HG03565 (cell line): ENCODE results near the gene JAG2.
"Not testable (repeated sequence)": the region's sequence is repeated elsewhere in the genome, so short reads cannot be mapped to it uniquely, and the experiment has no call there.

Source experiments
- ATAC-seq: cut with Tn5 transposase; IDR thresholded peaks from one replicate; pipeline ENCODE4 v1.9.1; 2021; ENCODE audit warnings: mild to moderate bottlenecking, moderate library complexity; ENCODE audit not compliant: unreplicated experiment

The JAG2 gene

DNA sequence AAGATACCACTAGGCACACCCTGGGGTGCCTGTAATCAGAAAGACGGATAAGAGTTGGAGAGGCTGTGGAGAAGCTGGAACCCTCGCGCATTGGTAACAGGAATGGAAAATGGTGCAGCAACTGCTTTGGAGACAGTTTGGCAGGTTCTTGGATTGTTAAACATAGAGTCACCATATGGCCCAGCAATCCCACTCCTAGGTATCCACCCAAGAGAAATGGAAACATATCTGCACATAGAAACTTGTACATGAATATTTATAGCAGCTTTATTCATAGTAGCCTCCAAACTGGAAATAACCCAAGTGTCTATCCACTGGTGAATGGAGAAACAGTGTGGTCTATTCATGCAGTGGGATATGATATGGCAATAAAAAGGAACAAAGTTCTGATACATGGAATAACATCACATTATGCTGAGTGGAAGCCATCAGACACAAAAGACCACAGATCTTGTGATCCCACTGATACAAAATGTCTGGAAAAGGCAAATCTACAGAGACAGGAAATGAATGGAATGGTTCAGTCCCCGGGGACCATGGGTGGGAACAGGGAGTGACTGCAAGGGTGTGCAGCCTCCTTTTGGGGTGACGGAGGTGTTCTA, 45.4 kb downstream of the JAG2 start:
- ATAC-seq: no peak

- no peak for ATAC-seq
These were observed 48.5 kb downstream of the JAG2 start for GRCh38 chr14:105120056-105120455.

DNA sequence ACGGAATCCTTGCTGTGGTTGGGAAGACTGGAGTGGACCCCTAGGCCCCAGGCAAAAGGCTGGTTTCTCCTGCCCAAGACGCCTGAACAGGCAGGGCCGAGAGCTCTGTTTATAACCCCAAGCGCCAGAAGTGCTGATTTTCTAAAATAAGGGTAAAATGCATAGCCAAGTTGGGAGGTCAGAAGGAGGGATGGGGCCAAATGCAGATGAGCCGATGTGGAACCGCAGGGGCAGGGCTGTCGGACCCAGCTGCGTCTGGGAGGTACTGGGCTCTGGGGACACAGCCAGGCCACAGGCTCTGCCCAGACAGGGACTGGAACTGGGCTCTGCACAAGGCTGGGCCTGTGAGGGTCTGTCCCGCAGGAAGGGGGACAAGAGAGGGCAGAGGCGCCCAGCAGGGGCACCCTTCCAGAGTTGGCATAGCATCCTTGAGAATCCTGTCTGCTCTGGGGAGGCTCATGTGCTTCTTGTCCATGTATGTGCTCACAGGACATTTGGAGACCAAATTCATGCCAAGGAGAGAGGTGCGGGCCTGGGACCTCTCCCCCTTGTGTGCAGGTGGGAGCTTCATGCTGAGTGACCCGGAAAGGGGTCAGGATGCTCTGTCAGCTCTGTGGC, 49.1 kb downstream of the JAG2 start:
- ATAC-seq: no peak

DNA sequence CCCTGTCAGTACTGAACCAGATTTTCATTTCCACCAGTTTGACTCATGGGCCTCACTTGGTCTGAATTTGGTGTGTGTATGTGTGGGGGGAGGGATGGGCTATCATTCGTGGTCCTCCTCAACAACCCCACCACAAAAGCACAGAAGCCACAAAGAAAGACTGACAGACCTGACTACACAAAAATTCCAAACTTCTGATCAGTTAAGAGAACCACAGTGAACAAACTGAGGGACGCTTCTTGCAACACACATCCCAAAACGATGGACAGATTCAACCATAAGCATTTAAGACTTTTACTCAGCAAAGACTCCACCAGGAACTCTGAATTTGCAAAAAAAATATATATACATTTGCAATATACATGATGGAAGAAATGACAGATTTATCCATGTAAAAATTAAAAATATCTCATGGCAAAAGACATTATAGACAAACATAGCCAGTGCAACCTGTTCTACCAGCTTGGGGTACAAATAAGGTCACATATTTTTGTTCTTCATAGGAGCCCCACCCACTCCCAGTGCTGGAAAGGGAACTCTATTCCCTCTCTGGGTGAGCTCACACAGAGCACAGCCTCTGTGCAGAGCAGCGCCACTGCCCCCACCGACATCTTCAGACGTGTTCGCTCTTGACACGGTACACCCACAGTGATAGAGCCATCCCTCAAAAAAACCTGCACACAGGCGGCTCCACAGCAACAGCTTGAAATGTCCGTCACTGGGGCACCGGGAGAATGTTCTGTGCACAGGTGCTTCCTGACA, 49.7 kb downstream of the JAG2 start:
- ATAC-seq: no peak

GRCh38 chr14:105117710-105118385, 50.7 kb downstream of the JAG2 start:
- no peak for ATAC-seq

- ATAC-seq: no peak
These were observed 51.3 kb downstream of the JAG2 start for GRCh38 chr14:105117257-105117646.

GRCh38 chr14:105116451-105117256, 51.9 kb downstream of the JAG2 start:
- ATAC-seq: no peak

DNA sequence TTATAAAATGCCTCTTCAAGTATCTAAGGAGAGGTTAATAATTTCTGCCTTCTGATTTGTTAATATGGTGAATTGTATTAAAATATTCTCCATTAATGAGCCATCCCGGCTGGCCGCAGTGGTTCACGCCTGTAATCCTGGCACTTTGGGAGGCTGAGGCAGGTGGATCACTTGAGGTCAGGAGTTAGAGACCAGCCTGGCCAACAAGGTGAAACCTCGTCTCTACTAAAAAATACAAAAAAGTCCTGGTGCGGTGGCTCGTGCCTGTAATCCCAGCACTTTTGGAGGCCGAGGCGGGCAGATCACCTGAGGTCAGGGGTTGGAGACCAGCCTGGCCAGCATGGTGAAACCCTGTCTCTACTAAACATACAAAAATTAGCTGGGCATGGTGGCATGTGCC, 59.3 kb downstream of the JAG2 start:
- ATAC-seq: not testable (repeated sequence)

DNA sequence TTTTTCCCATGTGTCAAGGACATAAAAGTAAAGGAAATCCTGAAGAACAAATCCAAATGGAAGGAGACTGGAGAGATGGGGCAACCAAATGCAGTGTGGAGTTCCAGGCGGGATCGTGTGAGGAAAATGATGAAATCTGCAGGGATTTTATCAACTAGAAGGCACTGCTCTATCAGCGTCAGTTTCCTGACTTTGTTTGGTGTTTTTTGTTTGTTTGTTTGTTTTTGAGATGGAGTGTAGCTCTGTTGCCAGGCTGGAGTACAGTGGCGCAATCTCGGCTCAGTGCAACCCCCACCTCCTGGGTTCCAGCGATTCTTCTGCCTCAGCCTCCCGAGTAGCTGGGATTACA, 60.1 kb downstream of the JAG2 start:
- no peak for ATAC-seq

DNA sequence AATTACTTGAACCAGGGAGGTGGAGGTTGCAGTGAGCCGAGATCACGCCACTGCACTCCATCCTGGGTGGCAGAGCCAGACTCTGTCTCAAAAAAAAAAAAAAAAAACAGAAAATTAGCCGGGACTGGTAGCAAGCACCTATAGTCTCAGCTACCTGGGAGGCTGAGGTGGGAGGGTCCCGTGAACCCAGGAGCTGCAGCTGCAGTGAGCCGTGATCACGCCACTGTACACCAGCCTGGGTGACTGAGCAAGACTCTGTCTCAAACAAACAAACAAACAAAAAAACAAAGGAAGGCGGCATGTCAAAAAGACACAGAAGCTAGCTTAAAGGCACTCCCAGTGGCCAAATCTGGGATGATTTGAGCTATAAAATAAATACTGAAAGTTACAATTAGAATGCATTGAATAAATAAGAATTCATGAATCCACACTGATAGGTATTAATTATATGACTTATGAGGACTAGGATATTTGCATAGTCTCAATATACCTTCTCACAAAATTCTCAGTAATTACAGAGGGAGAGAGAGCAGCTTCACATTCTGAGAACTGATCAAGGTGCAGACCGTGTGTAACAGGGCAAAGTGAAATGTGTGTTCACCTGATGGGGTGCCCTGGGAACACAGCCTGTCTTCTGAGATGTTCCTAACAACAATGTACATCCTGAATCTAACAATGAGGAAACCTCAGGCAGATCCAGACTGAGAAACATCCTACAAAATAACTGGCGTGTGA, 60.6 kb downstream of the JAG2 start:
- no peak for ATAC-seq

DNA sequence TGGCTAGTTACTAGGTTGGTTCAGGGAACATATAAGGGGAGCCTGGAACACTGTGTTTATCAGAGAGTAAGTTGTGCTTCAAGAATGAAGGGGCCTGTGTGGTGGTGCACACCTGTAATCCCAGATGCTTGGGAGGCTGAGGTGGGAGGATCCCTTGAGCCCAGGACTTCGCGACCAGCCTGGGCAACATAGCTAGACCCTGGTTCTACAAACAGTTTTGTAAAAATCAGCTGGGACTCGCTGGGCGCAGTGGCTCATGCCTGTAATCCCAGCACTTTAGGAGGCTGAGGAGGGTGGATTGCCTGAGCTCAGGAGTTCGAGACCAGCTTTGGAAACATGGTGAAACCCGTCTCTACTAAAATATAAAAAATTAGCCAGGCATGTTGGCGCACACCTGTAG, 61.2 kb downstream of the JAG2 start:
- no peak for ATAC-seq

GRCh38 chr14:105105158-105105557, 63.4 kb downstream of the JAG2 start:
- ATAC-seq: no peak

DNA sequence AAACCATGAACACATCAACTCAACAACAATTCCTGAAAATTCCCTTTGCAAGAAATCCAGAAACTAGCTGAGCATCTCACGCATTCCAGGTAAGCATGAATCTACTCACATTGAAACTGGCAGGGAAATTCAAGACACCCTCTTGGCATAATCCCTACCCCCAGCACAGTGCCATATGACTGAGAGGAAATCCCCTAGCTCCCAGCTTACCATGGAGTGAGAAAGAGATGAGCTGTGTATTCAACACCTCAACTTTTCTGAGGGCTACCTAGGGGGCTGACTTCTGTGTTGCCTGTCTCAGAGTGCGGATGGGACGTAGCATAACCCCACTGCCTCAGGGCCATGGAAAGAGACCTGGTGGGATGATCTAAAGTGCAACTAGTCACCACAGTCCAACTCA, 65.7 kb downstream of the JAG2 start:
- ATAC-seq: no peak

DNA sequence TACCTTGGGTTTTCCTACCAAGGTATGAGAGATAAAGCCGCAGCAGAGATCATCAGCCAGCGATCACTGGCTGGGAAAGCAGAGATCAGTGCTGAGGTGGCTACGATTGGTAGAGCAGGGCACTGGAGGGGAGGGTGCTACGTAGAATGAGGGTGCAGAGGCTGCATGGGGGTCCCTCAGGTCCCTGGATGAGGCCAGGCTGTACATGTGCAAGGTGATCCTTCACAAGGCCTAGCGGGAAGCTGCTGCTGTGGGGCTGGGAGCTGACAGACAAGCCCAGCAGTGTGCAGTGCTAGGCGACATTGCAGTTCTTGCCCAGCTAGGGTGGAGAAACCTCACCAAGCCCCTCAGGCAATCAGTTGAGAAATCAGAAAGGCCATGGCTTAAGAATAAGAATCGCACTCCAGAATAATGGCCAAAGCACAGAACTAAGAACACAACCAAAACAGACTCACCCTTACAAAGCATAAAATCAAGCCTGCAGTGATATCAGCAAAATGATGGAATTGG, 66.2 kb downstream of the JAG2 start:
- ATAC-seq: no peak

- no peak for ATAC-seq
These were observed 67.7 kb downstream of the JAG2 start for GRCh38 chr14:105100910-105101309.

DNA sequence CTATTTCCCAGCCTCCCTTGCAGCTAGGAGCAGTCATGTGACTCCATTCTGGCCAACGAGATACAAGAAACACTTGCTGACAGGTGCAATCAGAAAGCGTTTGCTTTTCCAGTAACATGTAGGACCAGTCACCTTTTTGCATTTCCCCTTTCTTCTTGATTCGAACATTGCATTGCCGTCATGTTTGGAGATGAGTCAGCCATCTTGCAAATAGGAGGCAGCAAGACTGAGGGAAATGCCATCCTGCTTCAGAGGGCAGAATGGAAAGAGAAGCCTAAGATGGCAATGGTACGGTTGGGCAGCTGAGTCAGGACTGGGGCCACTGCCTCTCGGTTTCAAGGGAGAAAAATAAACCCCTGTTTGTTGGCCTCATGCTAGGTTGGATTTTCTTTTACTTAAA, 68.8 kb downstream of the JAG2 start:
- ATAC-seq: no peak

DNA sequence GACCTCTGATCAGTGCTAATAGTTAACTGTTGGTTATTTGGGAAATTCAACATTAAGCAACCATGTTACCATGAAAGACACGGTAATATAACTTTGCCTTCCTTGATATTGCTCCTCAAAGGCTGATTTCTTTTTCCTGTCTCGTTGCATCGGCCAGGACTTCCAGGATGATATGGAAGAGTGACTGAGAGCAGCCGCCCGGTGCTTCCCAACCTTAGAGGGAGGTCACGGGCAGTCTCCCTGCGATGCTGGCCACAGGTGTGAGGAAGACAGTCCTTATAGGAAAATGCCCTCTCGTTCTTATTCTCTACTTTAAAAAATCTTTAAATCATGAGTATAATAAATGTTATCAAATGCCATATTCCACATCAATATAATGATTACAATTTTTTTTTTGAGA, 70.3 kb downstream of the JAG2 start:
- no peak for ATAC-seq

- ATAC-seq: no peak
These were observed 70.8 kb downstream of the JAG2 start for GRCh38 chr14:105097794-105098127.

DNA sequence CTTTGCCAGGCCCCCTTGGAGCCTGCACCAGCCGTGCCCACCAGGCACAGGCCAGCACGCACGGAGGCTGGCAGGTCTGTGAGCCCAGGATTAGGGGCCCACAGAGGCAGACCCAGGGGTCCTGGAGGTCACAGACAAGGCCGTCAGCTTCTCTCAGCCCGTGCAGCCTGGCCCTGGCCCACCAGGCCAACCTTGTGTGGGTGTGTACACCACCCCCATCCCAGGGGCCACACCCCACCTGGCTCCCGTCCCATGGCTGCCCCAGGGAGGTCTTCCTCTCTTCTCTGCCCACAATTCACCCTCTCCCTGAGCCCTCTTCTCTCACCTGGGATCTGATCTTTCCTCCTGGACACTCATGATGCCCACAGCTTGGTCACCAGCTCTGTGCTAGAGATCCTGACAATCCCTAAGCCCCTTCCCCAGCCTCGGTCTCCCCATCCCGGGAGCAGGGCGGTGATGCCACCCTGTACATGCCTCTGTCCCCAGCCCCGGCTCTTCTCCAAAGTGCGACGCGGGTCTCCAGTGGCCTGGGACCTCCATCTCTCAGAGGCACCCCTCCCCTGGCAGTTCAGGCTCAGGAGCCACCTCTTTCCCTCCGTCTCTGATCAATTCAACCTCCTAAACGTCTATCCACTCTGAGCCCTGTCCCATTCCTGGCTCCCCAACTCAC, 72.2 kb downstream of the JAG2 start:
- no peak for ATAC-seq
